NCI-H1105 treated with DMSO at 0.1 percent for 48 hours (cell line): ENCODE measurements around the gene SLC38A10.
A peak's percentile ranks its signal among the peaks of the same experiment; 100 is the strongest.

ENCODE experiments used
- DNase-seq: peaks from one replicate; lab custom pipeline; 2025; lab: John Stamatoyannopoulos, UW

Gene SLC38A10

GRCh38 chr17:81295031-81295675 is at the start of gene SLC38A10:
Gene SLC38A10, minus strand, starts transcription at chr17:81295307. Its CDS starts 386 bp downstream, at chr17:81294921.
- DNase-seq = peak; percentile 74

- no peak for DNase-seq
Observed at GRCh38 chr17:81342269-81343070, 47.4 kb upstream of the SLC38A10 start.

- DNase-seq = no peak
Observed at GRCh38 chr17:81341516-81342268, 46.6 kb upstream of the SLC38A10 start.

- DNase-seq = no peak
Observed at GRCh38 chr17:81340607-81341515, 45.8 kb upstream of the SLC38A10 start.

GRCh38 chr17:81339534-81340296 is 44.6 kb upstream of the SLC38A10 start:
- no peak for DNase-seq

- no peak for DNase-seq
Observed at GRCh38 chr17:81339191-81339533, 44.1 kb upstream of the SLC38A10 start.

GRCh38 chr17:81338274-81339190 is 43.4 kb upstream of the SLC38A10 start:
- no peak for DNase-seq

- DNase-seq = peak; percentile 11
Observed at GRCh38 chr17:81337476-81337879, 42.4 kb upstream of the SLC38A10 start.

GRCh38 chr17:81336930-81337325 is 41.8 kb upstream of the SLC38A10 start:
- no peak for DNase-seq

- no peak for DNase-seq
Observed at GRCh38 chr17:81336296-81336929, 41.3 kb upstream of the SLC38A10 start.

- DNase-seq = no peak
Observed at GRCh38 chr17:81335773-81336157, 40.7 kb upstream of the SLC38A10 start.

GRCh38 chr17:81334987-81335772 is 40.1 kb upstream of the SLC38A10 start:
- no peak for DNase-seq

- no peak for DNase-seq
Observed at GRCh38 chr17:81334391-81334901, 39.3 kb upstream of the SLC38A10 start.

GRCh38 chr17:81333616-81334368 is 38.7 kb upstream of the SLC38A10 start:
- DNase-seq = no peak

GRCh38 chr17:81332914-81333528 is 37.9 kb upstream of the SLC38A10 start:
- no peak for DNase-seq

GRCh38 chr17:81332118-81332834 is 37.2 kb upstream of the SLC38A10 start:
- DNase-seq = no peak
